Panc1 (cell line): ENCODE data around the gene MRPS22. TPM values are rescaled to one million over a fixed set of nuclear protein-coding genes. Genes with fewer than 3 reads are reported as not detected.

Source experiments
- ATAC-seq: fragments of 200-7000 bp; cut with Tn5 transposase; 2 replicates; pipeline ENCODE4 v1.9.1; 2020; ENCODE audit warnings: mild to moderate bottlenecking, moderate library complexity
- BruUV-seq: library from RNA; stranded (reverse); fragments of 400-500 nt; replicated peaks from 2 replicates; lab custom pipeline; 2021; lab: Mats Ljungman, UMichigan
- CTCF ChIA-PET: fragments of 300-600 bp; sonication (Branson Sonifier 250); formaldehyde crosslinking; loops from one replicate; lab custom pipeline; 2022; ENCODE audit warnings: antibody characterized with exemption; lab: Charles Lee
- POLR2A ChIA-PET: fragments of 300-600 bp; sonication (Branson Sonifier 250); formaldehyde crosslinking; loops from one replicate; lab custom pipeline; 2022; ENCODE audit warnings: antibody characterized with exemption; lab: Charles Lee
- DNase-seq: peaks from one replicate; pipeline ENCODE4 v3.0.0-alpha.2; 2010; ENCODE audit warnings: low read depth, low spot score
- H3K27ac ChIP-seq: 2 replicates; pipeline ENCODE4 v1.5.1; 2011; ENCODE audit warnings: mild to moderate bottlenecking, low read length, inconsistent platforms
- H3K27me3 ChIP-seq: fragments of 200-500 bp; sonication (Bioruptor generic); 2 replicates; pipeline ENCODE4 v1.6.0; 2014; ENCODE audit warnings: low read length, inconsistent platforms; ENCODE audit not compliant: control insufficient read depth, insufficient read depth
- H3K36me3 ChIP-seq: fragments of 200-500 bp; sonication (Bioruptor generic); 2 replicates; pipeline ENCODE4 v1.5.1; 2014; ENCODE audit warnings: inconsistent platforms, mild to moderate bottlenecking, low read length, moderate library complexity; ENCODE audit not compliant: control insufficient read depth, insufficient read depth
- H3K4me1 ChIP-seq: 2 replicates; pipeline ENCODE4 v1.5.1; 2011; ENCODE audit warnings: inconsistent platforms, mild to moderate bottlenecking, low read length, moderate library complexity; ENCODE audit not compliant: control insufficient read depth, insufficient read depth
- H3K4me3 ChIP-seq, 2 experiments: 2 replicates each; pipeline ENCODE4 v1.5.1; 2011 to 2012; ENCODE audit warnings: low read depth in 2 of 2, low read length in 2 of 2, mild to moderate bottlenecking in 2 of 2, inconsistent platforms in 1 of 2, moderate library complexity in 1 of 2
- H3K9me3 ChIP-seq: fragments of 200-500 bp; sonication (Bioruptor generic); 2 replicates; pipeline ENCODE4 v1.5.1; 2014; ENCODE audit warnings: low read depth, mild to moderate bottlenecking, inconsistent platforms, low read length, moderate library complexity; ENCODE audit not compliant: control insufficient read depth, insufficient read depth
- CTCF ChIP-seq: fragments of 450-650 bp; IDR thresholded peaks from 2 replicates; pipeline ENCODE4 v1.5.1; 2017; ENCODE audit warnings: mild to moderate bottlenecking
- POLR2AphosphoS5 ChIP-seq: IDR thresholded peaks from 2 replicates; pipeline ENCODE4 v1.6.1; 2012; ENCODE audit warnings: mild to moderate bottlenecking, low read depth, low read length, moderate library complexity
- REST ChIP-seq, 2 experiments: IDR thresholded peaks; 2 replicates each; pipeline ENCODE4 v1.6.1; 2011 to 2012; ENCODE audit warnings: low read depth in 2 of 2, control low read depth in 1 of 2, low read length in 1 of 2, mild to moderate bottlenecking in 1 of 2, moderate library complexity in 1 of 2; ENCODE audit not compliant: insufficient read depth in 1 of 2
- SIN3A ChIP-seq: IDR thresholded peaks from 2 replicates; pipeline ENCODE4 v1.6.1; 2012; ENCODE audit warnings: low read depth, mild to moderate bottlenecking, low read length, moderate library complexity, borderline replicate concordance; ENCODE audit not compliant: insufficient read depth
- TCF7L2 ChIP-seq: IDR thresholded peaks from 2 replicates; pipeline ENCODE4 v1.6.1; 2011; ENCODE audit warnings: mild to moderate bottlenecking, low read depth, low read length, inconsistent platforms
- in situ Hi-C: cut with HindIII; loops from 2 replicates; pipeline ENCODE4 v1.10.0; 2016; ENCODE audit warnings: low sequenced_read_pairs, low pct_unique_long_range_greater_than_20kb
- intact Hi-C: fragments of 100-400 bp; cut with micrococcal nuclease; formaldehyde crosslinking; loops from one replicate; pipeline ENCODE4 v1.10.0; 2022; ENCODE audit not compliant: unreplicated experiment
- total RNA-seq: library from RNA; stranded (reverse); gene quantifications from one replicate; pipeline ENCODE4 v1.2.1, GENCODE V29; 2021; ENCODE audit not compliant: unreplicated experiment

The MRPS22 gene
- total RNA-seq, 1 experiment from 2014 or later: 61.9 TPM

GRCh38 chr3:139311557-139311956, 32.3 kb upstream of the MRPS22 start:
- in situ Hi-C loops: no loop called here
- Histone ChIP-seq H3K9me3 (no peaks in the 10 kb centered on the region), H3K27me3 (no peaks in the 10 kb centered on the region), H3K4me3 (no peak overlapping the region), H3K36me3 (no peaks in the 10 kb centered on the region), H3K4me1 (peaks cover 43% of the 10 kb centered on the region), H3K27ac (peak overlapping the region; percentile 81)
- POLR2A ChIA-PET: interaction anchor here (1.3 kb wide), 1 partner anchor 223 kb away, joined by 4 read pairs; no protein-coding TSS in a partner anchor
- no peak for DNase-seq
- ATAC-seq: no peak
- TF ChIP-seq POLR2AphosphoS5 (no peak), CTCF (no peak)
- intact Hi-C loops: no loop called here
- no TSS peak for BruUV-seq
- CTCF ChIA-PET: no interaction called here

DNA sequence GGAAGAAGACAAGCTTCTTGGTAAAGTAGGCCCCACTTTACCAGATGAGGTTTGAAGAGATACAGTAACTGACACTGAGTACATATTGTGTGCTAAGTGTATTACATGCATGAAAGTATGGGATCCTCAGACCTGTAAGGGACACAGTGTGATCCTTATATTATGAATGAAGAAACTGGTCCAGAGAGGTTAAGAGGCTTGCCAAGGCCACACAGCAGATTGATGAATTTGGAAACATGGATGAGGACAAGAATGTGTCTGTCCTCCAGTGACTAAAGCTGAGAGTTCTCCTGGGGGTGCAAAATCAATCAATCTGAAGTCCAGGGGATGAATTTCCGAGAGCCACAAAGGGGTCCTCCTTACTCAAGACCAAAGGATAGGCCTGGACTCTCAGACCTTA, 31.4 kb upstream of the MRPS22 start:
- peaks cover 45% of the 10 kb centered on the region for H3K4me1 ChIP-seq
- peak overlapping the region; percentile 81 for H3K27ac ChIP-seq
- in situ Hi-C loops: no loop called here
- no peak for ATAC-seq
- CTCF ChIA-PET: interaction anchor here (0.8 kb wide), 1 partner anchor 17 kb away, joined by 3 read pairs; no protein-coding TSS in a partner anchor
- H3K9me3 ChIP-seq: no peaks in the 10 kb centered on the region
- intact Hi-C loops: no loop called here
- H3K36me3 ChIP-seq: no peaks in the 10 kb centered on the region
- no peaks in the 10 kb centered on the region for H3K27me3 ChIP-seq
- no TSS peak for BruUV-seq
- no peak for TF ChIP-seq SIN3A
- no peak for TF ChIP-seq CTCF
- no peak for TF ChIP-seq REST (IDR thresholded peaks at IDR 0.05; ENCODE audit: insufficient read depth in 1 of 2, low read depth in 2 of 2, low read length in 1 of 2)
- no peak for TF ChIP-seq POLR2AphosphoS5
- H3K4me3 ChIP-seq: no peak overlapping the region
- DNase-seq: no peak
- POLR2A ChIA-PET: no interaction called here

- Histone ChIP-seq H3K9me3 (no peaks in the 10 kb centered on the region), H3K4me1 (peaks cover 49% of the 10 kb centered on the region), H3K27me3 (no peaks in the 10 kb centered on the region), H3K36me3 (no peaks in the 10 kb centered on the region), H3K27ac (peak overlapping the region; percentile 81; the same call in 1 of the 2 replicates), H3K4me3 (no peak overlapping the region)
- ChIA-PET POLR2A (no interaction called here), CTCF (interaction anchor here (0.8 kb wide), 1 partner anchor 16 kb away, joined by 3 read pairs; no protein-coding TSS in a partner anchor)
- in situ Hi-C loops: no loop called here
- no peak for TF ChIP-seq CTCF
- no peak for TF ChIP-seq REST (IDR thresholded peaks at IDR 0.05; ENCODE audit: insufficient read depth in 1 of 2, low read depth in 2 of 2, low read length in 1 of 2)
- TF ChIP-seq TCF7L2: no peak
- no peak for TF ChIP-seq POLR2AphosphoS5
- no peak for TF ChIP-seq SIN3A
- BruUV-seq: no TSS peak
- peak; percentile 37 for ATAC-seq
- no peak for DNase-seq
- intact Hi-C loops: no loop called here
Measured at GRCh38 chr3:139312959-139313358, 30.9 kb upstream of the MRPS22 start.
